HG03460 (cell line): Measurements from ENCODE around the gene BANK1.

Source experiments
- ATAC-seq: cut with Tn5 transposase; IDR thresholded peaks from one replicate; pipeline ENCODE4 v1.9.1; 2021; ENCODE audit not compliant: unreplicated experiment

The BANK1 gene

DNA sequence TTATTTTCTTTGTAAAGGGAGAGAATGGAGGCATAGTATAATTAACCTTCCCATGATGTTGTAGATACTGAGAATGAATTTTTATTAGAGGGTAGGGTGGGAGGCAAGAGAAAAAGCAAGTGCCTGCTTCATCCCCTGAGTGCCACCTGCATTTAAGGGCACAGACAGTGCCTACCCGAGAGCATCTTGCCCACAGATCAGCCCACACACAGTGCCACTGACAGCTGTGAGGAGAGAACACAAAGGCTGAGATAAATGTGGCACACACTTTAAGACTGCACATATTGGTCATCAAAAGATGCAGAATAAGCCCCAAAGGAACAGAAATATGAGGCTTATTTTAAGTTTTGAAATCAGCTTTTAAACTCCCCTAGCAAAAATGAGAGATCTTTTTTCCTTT is 304.0 kb downstream of the BANK1 start:
- no peak for ATAC-seq

DNA sequence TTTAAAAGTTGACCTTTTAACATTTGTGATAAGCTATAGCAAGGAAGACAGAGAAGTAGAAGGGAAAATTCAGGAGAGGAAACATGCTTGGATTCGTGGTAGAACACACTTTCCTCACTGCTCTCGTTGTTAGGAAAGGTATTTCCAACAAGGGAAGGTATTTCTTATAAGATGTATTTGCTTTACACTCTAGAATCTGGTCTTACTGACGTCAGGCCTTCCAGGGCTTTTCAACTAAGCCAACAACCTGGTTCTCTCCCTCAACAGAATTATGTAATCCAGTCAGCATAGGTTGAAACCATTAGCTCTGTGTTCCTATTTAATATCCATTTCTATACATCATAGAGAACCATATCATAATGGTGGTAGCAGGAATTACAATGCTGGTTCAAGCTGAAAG is 312.8 kb downstream of the BANK1 start:
- no peak for ATAC-seq

DNA sequence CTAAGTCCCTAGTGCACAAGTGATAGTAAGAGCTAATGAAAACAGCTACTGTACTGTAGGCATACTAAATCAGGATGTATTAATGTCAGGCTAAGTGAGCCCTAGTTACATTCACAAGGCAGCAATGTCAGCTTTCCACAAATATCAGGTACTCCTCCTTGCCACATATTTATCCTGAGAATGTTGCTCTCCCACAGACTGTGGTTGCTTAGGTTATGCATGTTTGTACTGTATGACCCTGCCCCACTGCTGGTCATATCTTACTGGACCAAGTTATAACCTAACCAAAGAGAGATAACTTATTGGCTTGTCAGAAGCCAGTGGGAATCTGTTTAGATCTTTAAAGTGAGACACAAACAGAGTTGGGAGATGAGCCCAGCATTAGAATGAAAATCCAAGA is 313.7 kb downstream of the BANK1 start:
- ATAC-seq = no peak

DNA sequence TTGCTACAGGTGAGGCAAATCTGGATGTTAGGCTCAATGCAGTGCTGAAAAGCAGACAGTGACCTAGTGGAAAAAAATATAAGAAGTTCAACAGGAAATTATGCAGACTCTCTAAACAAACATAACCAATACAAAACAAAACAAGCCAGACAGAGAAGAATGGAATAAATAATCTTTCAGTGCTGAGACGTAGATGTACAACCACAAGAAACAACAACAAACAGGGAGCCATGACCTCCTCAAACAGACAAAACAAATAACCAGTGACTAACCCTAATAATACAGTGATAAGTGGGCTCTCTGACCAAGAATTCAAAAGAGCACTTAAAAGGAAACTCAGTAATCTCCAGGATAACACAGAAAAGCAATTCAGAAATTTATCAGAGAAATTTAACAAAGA is 315.5 kb downstream of the BANK1 start:
- no peak for ATAC-seq

DNA sequence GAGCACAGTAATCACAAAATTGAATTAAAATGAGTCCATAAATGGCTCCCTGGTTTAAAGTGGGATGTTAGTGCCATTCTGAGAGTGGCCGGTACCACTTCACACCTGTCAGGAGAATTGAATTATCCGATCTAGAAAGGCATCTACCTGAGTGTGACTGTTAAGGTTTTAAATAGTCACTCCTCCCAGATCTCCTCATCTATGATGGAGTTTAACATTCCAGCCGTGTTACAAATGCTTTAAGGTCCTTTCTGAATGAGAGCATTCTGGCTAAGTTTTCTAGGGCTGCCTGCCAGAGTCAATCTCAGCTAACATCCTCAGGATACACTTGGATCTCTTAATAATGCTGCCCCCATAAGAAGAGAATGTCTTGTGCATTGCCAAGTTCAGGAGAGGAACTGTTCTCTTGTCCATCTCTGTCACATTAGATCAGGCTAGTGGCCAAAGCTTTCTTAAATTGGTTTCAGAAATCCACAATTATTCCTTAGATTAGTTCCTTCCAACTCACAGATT is 323.6 kb downstream of the BANK1 start:
- ATAC-seq = no peak

DNA sequence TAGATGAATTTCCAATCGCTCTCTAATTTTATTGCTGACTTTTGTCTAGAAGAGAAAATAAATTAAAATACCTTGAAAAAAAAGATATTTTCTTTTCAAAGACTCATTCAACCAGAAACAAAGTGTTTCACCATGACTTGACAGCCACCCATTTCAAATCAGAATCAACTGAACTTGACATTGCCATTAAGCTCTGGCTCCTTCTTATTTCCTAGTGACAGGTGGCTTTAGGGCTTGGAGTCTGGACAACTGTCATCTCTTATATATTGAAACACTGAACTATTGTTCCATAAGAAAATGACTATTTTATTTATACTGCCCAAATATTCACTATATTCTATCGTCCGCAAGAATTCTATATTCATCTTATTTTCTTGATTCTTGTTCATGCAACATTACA is 325.6 kb downstream of the BANK1 start:
- ATAC-seq = no peak

DNA sequence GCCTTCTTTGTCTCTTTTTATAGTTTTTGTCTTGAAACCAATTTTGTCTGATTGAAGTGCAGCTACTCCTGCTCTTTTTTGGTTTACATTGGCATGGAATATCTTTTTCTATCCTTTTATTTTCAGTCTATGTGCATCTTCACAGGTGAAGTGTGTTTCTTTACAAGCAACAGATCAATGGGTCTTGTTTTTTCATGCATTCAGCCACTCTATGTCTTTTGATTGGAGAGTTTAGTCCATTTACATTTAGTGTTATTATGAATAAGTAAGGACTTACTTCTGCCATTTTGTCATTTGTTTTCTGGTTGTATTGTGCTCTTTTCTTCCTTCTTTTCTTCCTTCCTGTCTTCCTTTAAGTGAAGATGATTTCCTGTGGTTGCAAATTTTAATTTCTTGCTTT is 330.3 kb downstream of the BANK1 start:
- ATAC-seq = no peak
